ENCODE data around the gene GATD1.

The GATD1 gene

DNA sequence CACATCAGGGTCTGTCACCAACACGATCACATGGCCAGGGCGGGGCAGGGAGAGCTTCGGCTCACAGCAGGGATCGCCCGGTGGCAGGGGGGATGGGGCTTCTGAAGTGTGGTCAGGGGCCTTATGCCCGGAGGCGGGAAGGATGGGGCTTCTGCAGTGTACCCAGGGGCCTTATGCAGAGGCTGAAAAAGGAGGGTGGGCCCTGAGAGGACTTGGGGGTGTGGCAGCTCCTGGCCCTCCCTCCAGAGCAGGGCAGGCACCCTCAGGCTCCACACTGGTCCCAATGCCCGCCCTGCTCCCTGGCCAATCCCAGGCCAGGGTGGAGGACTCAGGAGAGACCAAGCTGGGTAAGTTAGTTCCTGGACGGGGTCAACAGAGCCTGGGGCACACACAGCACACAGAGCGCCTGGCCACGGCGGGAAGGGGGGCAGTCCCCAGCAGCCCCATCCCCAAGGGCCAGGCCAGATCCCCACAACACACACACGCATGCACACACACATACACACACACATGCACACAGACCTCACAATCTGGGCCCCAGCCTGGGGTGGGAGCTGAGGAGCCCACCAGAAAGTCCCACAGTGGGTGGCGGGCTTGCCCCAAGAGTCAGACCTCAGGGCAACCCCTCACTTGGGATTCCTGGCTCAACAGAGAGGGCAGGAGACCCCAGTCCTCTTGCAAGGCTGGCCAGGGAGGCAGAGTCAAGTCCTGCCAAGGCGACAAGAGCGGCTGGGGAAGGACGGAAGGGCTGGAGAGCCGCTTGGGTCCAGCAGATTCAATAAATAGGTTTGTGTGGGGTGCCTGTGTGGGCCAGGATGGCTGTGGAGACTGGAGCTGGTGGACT, 13.7 kb upstream of the GATD1 start:
- ChIA-PET CTCF (interaction anchor here (0.6 kb wide), 1 partner anchor 44 kb away, joined by 3 read pairs; the partner anchor contains the start of gene TALDO1), POLR2A (interaction anchor here (1.2 kb wide), 1 partner anchor 14 kb away, joined by 5 read pairs; no protein-coding TSS in a partner anchor)
- no peak for DNase-seq (ENCODE audit: extremely low spot score)
- TF ChIP-seq LEF1 (IDR thresholded peaks at IDR 0.05; ENCODE audit: borderline replicate concordance) = no peak
- TF ChIP-seq L3MBTL2 (conservative IDR thresholded peaks at IDR 0.05) = no peak
- TF ChIP-seq TARDBP (IDR thresholded peaks at IDR 0.05) = no peak
- no peak for TF ChIP-seq BHLHE40 (IDR thresholded peaks at IDR 0.05; ENCODE audit: borderline replicate concordance)
- TF ChIP-seq ZNF384 (IDR thresholded peaks at IDR 0.05) = no peak
- TF ChIP-seq SP1 (IDR thresholded peaks at IDR 0.05) = no peak
- no peak for TF ChIP-seq SUZ12 (IDR thresholded peaks at IDR 0.05)
- no peak for TF ChIP-seq NFRKB (IDR thresholded peaks at IDR 0.05)

DNA sequence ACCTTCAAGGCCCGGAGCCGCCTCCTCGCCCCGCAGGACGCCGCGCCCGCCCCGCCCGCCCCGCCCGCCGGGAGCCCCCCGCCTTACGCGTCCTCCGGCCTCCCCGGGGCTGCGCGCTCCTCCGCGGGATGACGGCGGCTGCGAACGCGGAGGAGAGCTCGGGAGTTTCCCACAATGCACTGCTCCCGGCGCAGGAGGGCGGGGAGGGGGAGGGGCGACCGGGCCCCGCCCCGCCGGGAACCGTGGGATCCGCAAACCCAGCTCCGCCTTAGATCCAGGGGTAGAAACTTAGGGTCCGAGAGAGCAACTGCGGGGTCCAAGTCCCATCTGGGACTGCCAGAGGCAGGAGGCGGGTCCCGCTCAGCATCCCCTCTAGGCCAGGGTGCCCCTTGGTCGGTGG, 12.7 kb upstream of the GATD1 start, which contains the start of gene CEND1:
CEND1 (minus strand) TSS at position 148 of the 400 bp plus-strand sequence. CDS start 1,514 bp downstream, outside the sequence.
- TF ChIP-seq ARNT (IDR thresholded peaks at IDR 0.05) = no peak
- TF ChIP-seq, protein P1, sequence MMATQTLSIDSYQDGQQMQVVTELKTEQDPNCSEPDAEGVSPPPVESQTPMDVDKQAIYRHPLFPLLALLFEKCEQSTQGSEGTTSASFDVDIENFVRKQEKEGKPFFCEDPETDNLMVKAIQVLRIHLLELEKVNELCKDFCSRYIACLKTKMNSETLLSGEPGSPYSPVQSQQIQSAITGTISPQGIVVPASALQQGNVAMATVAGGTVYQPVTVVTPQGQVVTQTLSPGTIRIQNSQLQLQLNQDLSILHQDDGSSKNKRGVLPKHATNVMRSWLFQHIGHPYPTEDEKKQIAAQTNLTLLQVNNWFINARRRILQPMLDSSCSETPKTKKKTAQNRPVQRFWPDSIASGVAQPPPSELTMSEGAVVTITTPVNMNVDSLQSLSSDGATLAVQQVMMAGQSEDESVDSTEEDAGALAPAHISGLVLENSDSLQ (IDR thresholded peaks at IDR 0.05) = no peak
- no peak; the same call in 1 of the 2 replicates for TF ChIP-seq CTBP1 (IDR thresholded peaks at IDR 0.05; ENCODE audit: borderline replicate concordance)
- TF ChIP-seq L3MBTL2 (conservative IDR thresholded peaks at IDR 0.05) = no peak
- no peak for TF ChIP-seq SP1 (IDR thresholded peaks at IDR 0.05)
- no peak for TF ChIP-seq BHLHE40 (IDR thresholded peaks at IDR 0.05; ENCODE audit: borderline replicate concordance)
- no peak for TF ChIP-seq ELF4 (IDR thresholded peaks at IDR 0.05)
- TF ChIP-seq FOXK2 (IDR thresholded peaks at IDR 0.05) = no peak
- no peak for TF ChIP-seq HDGF (IDR thresholded peaks at IDR 0.05; ENCODE audit: borderline replicate concordance)
- no peak for TF ChIP-seq LEF1 (IDR thresholded peaks at IDR 0.05; ENCODE audit: borderline replicate concordance)
- no peak for TF ChIP-seq NFRKB (IDR thresholded peaks at IDR 0.05)
- TF ChIP-seq TARDBP (IDR thresholded peaks at IDR 0.05) = no peak
- TF ChIP-seq SUZ12 (IDR thresholded peaks at IDR 0.05) = no peak
- TF ChIP-seq FOXA1 (IDR thresholded peaks at IDR 0.05) = no peak
- no peak for TF ChIP-seq ZNF384 (IDR thresholded peaks at IDR 0.05)
- DNase-seq (ENCODE audit: extremely low spot score) = peak; percentile 48
- ChIA-PET POLR2A (interaction anchor here (0.6 to 1.2 kb wide), 2 partner anchors 13 to 16 kb away, joined by 3 to 5 read pairs; no protein-coding TSS in a partner anchor), CTCF (interaction anchor here (0.5 kb wide), 1 partner anchor 12 kb away, joined by 3 read pairs; no protein-coding TSS in a partner anchor)

DNA sequence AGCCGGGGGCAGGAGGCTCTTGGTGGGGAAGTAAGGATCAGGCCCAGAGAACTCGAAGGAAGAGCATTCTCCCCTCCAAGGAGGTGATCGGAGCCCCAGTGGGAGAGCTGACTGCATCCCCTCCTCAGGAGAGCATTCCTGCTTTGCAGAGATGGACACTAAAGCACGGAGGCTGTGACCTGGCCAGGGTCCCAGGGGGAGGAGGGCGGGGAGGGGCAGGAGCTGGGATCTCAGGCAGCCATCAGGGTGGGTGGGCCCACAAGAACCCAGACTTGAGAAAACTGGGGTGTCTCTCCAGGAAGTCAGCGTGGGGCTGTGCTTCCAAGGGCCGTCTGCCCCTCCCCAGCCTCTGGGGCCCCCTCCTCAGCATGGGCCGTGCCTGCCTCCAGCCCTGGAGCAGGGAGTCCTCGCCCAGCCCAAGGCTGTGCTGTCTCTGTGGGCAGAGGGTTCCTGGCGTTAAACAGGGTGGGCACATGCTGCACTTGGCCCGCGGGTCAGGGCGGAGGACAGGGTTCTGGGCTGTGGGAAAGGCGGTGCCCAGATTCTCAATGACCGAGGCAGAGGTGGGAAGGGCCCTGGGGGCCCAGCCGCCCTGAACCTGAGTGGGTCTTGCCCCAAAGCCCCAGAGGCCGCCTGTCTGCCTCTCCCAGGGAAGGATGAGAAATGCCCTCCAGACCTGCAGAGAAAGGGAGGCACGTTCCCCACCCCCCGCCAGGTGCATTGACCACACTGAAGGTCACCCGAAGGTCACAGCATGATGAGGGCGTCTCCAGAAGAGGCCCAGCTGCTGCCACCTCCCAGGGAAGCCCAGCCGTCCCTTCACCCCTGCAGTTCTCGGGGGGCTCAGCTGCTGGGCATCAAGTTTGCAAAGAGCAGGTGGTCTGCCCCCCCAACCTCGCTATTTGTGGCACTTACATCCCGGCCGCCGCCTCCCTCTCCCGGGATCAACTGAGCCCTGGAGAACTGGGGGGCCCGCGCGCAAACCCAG, 12.0 kb upstream of the GATD1 start:
- DNase-seq (ENCODE audit: extremely low spot score) = no peak
- ChIA-PET POLR2A (interaction anchor here (1.4 kb wide), 1 partner anchor 12 kb away, joined by 5 read pairs; the partner anchor contains the start of gene GATD1), CTCF (interaction anchor here (0.5 kb wide), 1 partner anchor 11 kb away, joined by 3 read pairs; no protein-coding TSS in a partner anchor)
- TF ChIP-seq FOXM1 (IDR thresholded peaks at IDR 0.05; ENCODE audit: borderline replicate concordance) (no peak), CTBP1 (IDR thresholded peaks at IDR 0.05; ENCODE audit: borderline replicate concordance) (no peak), SP1 (IDR thresholded peaks at IDR 0.05) (no peak), ELF4 (IDR thresholded peaks at IDR 0.05) (no peak), LEF1 (IDR thresholded peaks at IDR 0.05; ENCODE audit: borderline replicate concordance) (no peak), NFRKB (IDR thresholded peaks at IDR 0.05) (no peak), FOXA1 (IDR thresholded peaks at IDR 0.05) (no peak), ARNT (IDR thresholded peaks at IDR 0.05) (no peak), TARDBP (IDR thresholded peaks at IDR 0.05) (no peak), ZNF384 (IDR thresholded peaks at IDR 0.05) (no peak), L3MBTL2 (conservative IDR thresholded peaks at IDR 0.05) (no peak), BHLHE40 (IDR thresholded peaks at IDR 0.05; ENCODE audit: borderline replicate concordance) (no peak), SUZ12 (IDR thresholded peaks at IDR 0.05) (no peak), HDGF (IDR thresholded peaks at IDR 0.05; ENCODE audit: borderline replicate concordance) (no peak), FOXK2 (IDR thresholded peaks at IDR 0.05) (no peak)
- TF ChIP-seq, protein P1 (IDR thresholded peaks at IDR 0.05) = no peak

DNA sequence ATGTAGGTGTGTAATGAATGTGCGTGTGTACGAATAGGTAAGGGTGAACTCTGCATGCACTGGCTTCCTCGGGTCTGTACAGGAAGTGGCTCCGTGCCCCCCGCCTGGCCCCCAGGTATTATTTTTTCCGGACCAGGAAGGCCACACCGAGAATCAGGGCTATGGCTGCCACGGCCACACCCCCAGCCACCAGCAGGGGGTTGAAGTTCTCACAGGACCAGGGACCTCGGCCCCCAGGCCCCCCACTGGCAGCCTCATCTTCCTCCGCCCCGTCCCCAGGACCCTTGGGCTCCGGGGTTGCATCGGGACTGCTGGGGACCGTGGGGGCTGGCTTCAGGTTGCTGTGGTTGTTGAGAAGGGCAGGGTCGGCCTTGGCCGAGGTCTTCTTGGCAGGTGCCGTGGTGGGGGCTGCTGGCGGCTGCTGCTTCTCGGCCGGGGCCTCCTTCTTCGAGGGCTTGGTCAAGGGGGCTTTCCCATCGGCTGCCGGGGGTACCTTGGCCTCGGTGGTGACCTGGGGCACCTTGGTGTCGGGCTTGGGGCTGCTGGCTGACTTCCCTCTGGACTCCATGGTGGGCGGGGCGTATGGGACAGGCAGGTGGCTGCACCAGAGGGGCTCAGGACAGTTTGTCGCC, 10.8 kb upstream of the GATD1 start:
- ChIA-PET CTCF (no interaction called here), POLR2A (interaction anchor here (1.4 kb wide), 1 partner anchor 11 kb away, joined by 5 read pairs; the partner anchor contains the start of gene GATD1)
- TF ChIP-seq CTBP1 (IDR thresholded peaks at IDR 0.05; ENCODE audit: borderline replicate concordance) (no peak), L3MBTL2 (conservative IDR thresholded peaks at IDR 0.05) (no peak), BHLHE40 (IDR thresholded peaks at IDR 0.05; ENCODE audit: borderline replicate concordance) (no peak), FOXA1 (IDR thresholded peaks at IDR 0.05) (no peak), HDGF (IDR thresholded peaks at IDR 0.05; ENCODE audit: borderline replicate concordance) (no peak), ARNT (IDR thresholded peaks at IDR 0.05) (no peak), TARDBP (IDR thresholded peaks at IDR 0.05) (no peak), SUZ12 (IDR thresholded peaks at IDR 0.05) (no peak), LEF1 (IDR thresholded peaks at IDR 0.05; ENCODE audit: borderline replicate concordance) (no peak), SP1 (IDR thresholded peaks at IDR 0.05) (no peak), NFRKB (IDR thresholded peaks at IDR 0.05) (no peak)
- TF ChIP-seq, protein P1 (IDR thresholded peaks at IDR 0.05) = no peak
- no peak for DNase-seq (ENCODE audit: extremely low spot score)
